AG10803 (cell line): ENCODE data around the gene SLCO2B1.

ENCODE experiments used
- DNase-seq: peaks from one replicate; pipeline ENCODE4 v3.0.0; 2010; ENCODE audit warnings: low read depth
- H3K4me3 ChIP-seq: 2 replicates; pipeline ENCODE4 v1.5.1; 2011; ENCODE audit warnings: mild to moderate bottlenecking, low read length, control low read depth
- CTCF ChIP-seq: conservative IDR thresholded peaks from 2 replicates; pipeline ENCODE4 v1.5.1; 2011; ENCODE audit warnings: mild to moderate bottlenecking, low read length, control low read depth, inconsistent platforms

The SLCO2B1 gene

GRCh38 chr11:75249704-75250103, 98.8 kb downstream of the SLCO2B1 start:
- no peak for TF ChIP-seq CTCF

DNA sequence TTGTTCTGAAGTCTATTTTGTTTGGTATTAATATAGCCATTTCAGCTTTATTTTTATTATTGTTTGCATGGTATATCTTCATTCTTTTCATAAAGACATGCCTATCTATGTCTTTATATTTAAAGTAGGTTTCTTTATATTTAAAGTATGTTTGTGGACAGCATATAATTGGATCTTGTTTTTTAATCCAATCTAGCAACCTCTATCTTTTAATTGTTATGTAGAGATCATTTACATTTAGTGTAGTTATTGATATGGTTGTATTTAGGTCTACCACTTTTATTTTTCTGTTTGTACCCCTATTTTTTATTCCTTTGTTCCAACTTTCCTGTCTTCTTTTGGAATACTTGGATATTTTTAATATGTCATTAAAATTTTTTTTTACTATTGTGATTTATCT, 103.4 kb downstream of the SLCO2B1 start:
- no peak for TF ChIP-seq CTCF
- no peak for DNase-seq
- H3K4me3 ChIP-seq: no peak overlapping the region

More at GRCh38 chr11:75249704-75250103, 98.8 kb downstream of the SLCO2B1 start:
- no peak for DNase-seq
- no peak overlapping the region for H3K4me3 ChIP-seq
